Prostate gland (tissue), 2 donors: ENCODE data around the gene HOXA5.

Source experiments
- CTCF ChIP-seq, 4 experiments: fragments of 200-600 bp in 2 of 4; fragments of 450-650 bp in 2 of 4; sonication (generic) in 2 of 4; IDR thresholded peaks; 1 replicate in 3 of 4; 2 replicates in 1 of 4; pipeline ENCODE4 v1.5.1; 2016 to 2019; ENCODE audit warnings: antibody characterized with exemption in 4 of 4, mild to moderate bottlenecking in 2 of 4, moderate library complexity in 2 of 4
- POLR2A ChIP-seq: fragments of 450-650 bp; IDR thresholded peaks from one replicate; pipeline ENCODE4 v1.6.1; 2016; ENCODE audit warnings: antibody characterized with exemption, mild to moderate bottlenecking
- POLR2AphosphoS5 ChIP-seq: sonication (generic); formaldehyde crosslinking; IDR thresholded peaks from one replicate; pipeline ENCODE4 v1.6.1; 2017; ENCODE audit warnings: antibody characterized with exemption

GRCh38 chr7:27119412-27119911, 24.0 kb downstream of the HOXA5 start:
- TF ChIP-seq CTCF (IDR thresholded peaks at IDR 0.05) (no peak), POLR2A (no peak), POLR2AphosphoS5 (no peak)
